Measurements from ENCODE around the gene RBM39. TPM values are rescaled to one million over a fixed set of nuclear protein-coding genes. Genes with fewer than 3 reads are reported as not detected.
A peak's percentile ranks its signal among the peaks of the same experiment; 100 is the strongest.

RBM39 gene
- polyA plus RNA-seq, 1 of the 3 experiments (the other 2 are of a cell fraction): 68.4 TPM

- DNase-seq: peak; percentile 34
- Histone ChIP-seq H3K4me1 (ENCODE audit: control insufficient read depth in 1 of 2, insufficient read depth in 2 of 2, low read depth in 1 of 2, low read length in 1 of 2) (peaks cover 9 to 17% of the 10 kb centered on the region in 2 experiments; a peak in 3 of 4 replicates), H4K20me1 (ENCODE audit: insufficient read depth) (no peaks in the 10 kb centered on the region), H3K27ac (ENCODE audit: low read depth in 2 of 2, low read length in 1 of 2) (peak overlapping the region; percentile 16 to 84), H3F3A (replicated peaks; ENCODE audit: insufficient read depth) (peaks cover 19% of the 10 kb centered on the region), H3K4me3 (ENCODE audit: low read depth in 2 of 2, low read length in 1 of 2) (no peak overlapping the region), H3K9ac (peak overlapping the region; percentile 37), H3K4me2 (no peak overlapping the region), H3K9me3 (no peaks in the 10 kb centered on the region; the same call in 1 of the 2 replicates), H3K36me3 (replicated peaks in 1 of 2; ENCODE audit: control insufficient read depth in 1 of 2, insufficient read depth in 2 of 2, low read length in 1 of 2) (no peaks in the 10 kb centered on the region), H3K79me2 (ENCODE audit: insufficient read depth) (peaks cover 19% of the 10 kb centered on the region), H2AFZ (ENCODE audit: low read depth) (peak overlapping the region; percentile 65), H3K9me2 (no peaks in the 10 kb centered on the region), H3K27me3 (ENCODE audit: insufficient read depth) (no peaks in the 10 kb centered on the region)
- POLR2A ChIA-PET: interaction anchor here (2.0 kb wide), 1 partner anchor 27 kb away, joined by 7 read pairs; the partner anchor contains the start of gene RBM39
- CTCF ChIA-PET: interaction anchor here (0.9 to 1.1 kb wide), 2 partner anchors 12 to 185 kb away, joined by 3 read pairs; partner anchors contain the start of gene SCAND1
- WGBS (ENCODE audit: low lambda C conversion rate): 52% methylated on average over 5 of the region's 5 CpGs
- no peak for TF ChIP-seq ELF1 (IDR thresholded peaks at IDR 0.05)
- TF ChIP-seq YY1 (IDR thresholded peaks at IDR 0.05; ENCODE audit: low read depth): no peak
- no peak for TF ChIP-seq SIN3A (IDR thresholded peaks at IDR 0.05; ENCODE audit: borderline replicate concordance, low read depth, low read length)
- TF ChIP-seq, protein P1, sequence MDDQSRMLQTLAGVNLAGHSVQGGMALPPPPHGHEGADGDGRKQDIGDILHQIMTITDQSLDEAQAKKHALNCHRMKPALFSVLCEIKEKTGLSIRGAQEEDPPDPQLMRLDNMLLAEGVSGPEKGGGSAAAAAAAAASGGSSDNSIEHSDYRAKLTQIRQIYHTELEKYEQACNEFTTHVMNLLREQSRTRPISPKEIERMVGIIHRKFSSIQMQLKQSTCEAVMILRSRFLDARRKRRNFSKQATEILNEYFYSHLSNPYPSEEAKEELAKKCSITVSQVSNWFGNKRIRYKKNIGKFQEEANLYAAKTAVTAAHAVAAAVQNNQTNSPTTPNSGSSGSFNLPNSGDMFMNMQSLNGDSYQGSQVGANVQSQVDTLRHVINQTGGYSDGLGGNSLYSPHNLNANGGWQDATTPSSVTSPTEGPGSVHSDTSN (IDR thresholded peaks at IDR 0.05): peak; percentile 37; the same call in 1 of the 2 replicates
- TF ChIP-seq, protein P2, sequence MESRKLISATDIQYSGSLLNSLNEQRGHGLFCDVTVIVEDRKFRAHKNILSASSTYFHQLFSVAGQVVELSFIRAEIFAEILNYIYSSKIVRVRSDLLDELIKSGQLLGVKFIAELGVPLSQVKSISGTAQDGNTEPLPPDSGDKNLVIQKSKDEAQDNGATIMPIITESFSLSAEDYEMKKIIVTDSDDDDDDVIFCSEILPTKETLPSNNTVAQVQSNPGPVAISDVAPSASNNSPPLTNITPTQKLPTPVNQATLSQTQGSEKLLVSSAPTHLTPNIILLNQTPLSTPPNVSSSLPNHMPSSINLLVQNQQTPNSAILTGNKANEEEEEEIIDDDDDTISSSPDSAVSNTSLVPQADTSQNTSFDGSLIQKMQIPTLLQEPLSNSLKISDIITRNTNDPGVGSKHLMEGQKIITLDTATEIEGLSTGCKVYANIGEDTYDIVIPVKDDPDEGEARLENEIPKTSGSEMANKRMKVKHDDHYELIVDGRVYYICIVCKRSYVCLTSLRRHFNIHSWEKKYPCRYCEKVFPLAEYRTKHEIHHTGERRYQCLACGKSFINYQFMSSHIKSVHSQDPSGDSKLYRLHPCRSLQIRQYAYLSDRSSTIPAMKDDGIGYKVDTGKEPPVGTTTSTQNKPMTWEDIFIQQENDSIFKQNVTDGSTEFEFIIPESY (IDR thresholded peaks at IDR 0.05; ENCODE audit: borderline replicate concordance, low read depth): no peak
- no peak for TF ChIP-seq JUND (IDR thresholded peaks at IDR 0.05)
- TF ChIP-seq TAF1 (IDR thresholded peaks at IDR 0.05; ENCODE audit: borderline replicate concordance, low read depth, low read length): peak; percentile 68
- no peak for TF ChIP-seq FOXM1 (IDR thresholded peaks at IDR 0.05; ENCODE audit: low read depth)
- TF ChIP-seq MXI1 (IDR thresholded peaks at IDR 0.05; ENCODE audit: low read depth, low read length): no peak
- TF ChIP-seq NFIC (IDR thresholded peaks at IDR 0.05; ENCODE audit: borderline replicate concordance): peak; percentile 32; the same call in 1 of the 2 replicates
- no peak for TF ChIP-seq EP300 (IDR thresholded peaks at IDR 0.05; ENCODE audit: borderline replicate concordance in 1 of 2, low read depth in 1 of 2, low read length in 1 of 2)
- peak; percentile 93 for TF ChIP-seq POLR2AphosphoS5 (IDR thresholded peaks at IDR 0.05; ENCODE audit: low read depth, low read length)
- no peak for TF ChIP-seq CHD2 (IDR thresholded peaks at IDR 0.05; ENCODE audit: low read length, partially characterized antibody)
- TF ChIP-seq RAD21 (IDR thresholded peaks at IDR 0.05; ENCODE audit: low read length): no peak
- no peak; the same call in 1 of the 2 replicates for TF ChIP-seq FOSL2 (IDR thresholded peaks at IDR 0.05; ENCODE audit: borderline replicate concordance, low read depth)
- no peak for TF ChIP-seq EZH2phosphoT487 (IDR thresholded peaks at IDR 0.05; ENCODE audit: borderline replicate concordance, low read depth)
- no peak for TF ChIP-seq TEAD4 (IDR thresholded peaks at IDR 0.05; ENCODE audit: borderline replicate concordance, insufficient read depth)
- no peak for TF ChIP-seq RFX5 (IDR thresholded peaks at IDR 0.05; ENCODE audit: low read length)
- TF ChIP-seq TCF12 (IDR thresholded peaks at IDR 0.05): peak; percentile 38; the same call in 1 of the 2 replicates
- TF ChIP-seq, protein P3, sequence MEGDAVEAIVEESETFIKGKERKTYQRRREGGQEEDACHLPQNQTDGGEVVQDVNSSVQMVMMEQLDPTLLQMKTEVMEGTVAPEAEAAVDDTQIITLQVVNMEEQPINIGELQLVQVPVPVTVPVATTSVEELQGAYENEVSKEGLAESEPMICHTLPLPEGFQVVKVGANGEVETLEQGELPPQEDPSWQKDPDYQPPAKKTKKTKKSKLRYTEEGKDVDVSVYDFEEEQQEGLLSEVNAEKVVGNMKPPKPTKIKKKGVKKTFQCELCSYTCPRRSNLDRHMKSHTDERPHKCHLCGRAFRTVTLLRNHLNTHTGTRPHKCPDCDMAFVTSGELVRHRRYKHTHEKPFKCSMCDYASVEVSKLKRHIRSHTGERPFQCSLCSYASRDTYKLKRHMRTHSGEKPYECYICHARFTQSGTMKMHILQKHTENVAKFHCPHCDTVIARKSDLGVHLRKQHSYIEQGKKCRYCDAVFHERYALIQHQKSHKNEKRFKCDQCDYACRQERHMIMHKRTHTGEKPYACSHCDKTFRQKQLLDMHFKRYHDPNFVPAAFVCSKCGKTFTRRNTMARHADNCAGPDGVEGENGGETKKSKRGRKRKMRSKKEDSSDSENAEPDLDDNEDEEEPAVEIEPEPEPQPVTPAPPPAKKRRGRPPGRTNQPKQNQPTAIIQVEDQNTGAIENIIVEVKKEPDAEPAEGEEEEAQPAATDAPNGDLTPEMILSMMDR (IDR thresholded peaks at IDR 0.05): no peak
- no peak for TF ChIP-seq MEF2A (IDR thresholded peaks at IDR 0.05; ENCODE audit: borderline replicate concordance, low read depth)
- no peak for TF ChIP-seq FOXJ3 (CRISPR knock-in tag; IDR thresholded peaks at IDR 0.05)
- TF ChIP-seq, protein P4, sequence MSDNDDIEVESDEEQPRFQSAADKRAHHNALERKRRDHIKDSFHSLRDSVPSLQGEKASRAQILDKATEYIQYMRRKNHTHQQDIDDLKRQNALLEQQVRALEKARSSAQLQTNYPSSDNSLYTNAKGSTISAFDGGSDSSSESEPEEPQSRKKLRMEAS (IDR thresholded peaks at IDR 0.05; ENCODE audit: low read depth): peak; percentile 65; the same call in 1 of the 2 replicates
- no peak for TF ChIP-seq GATA2 (CRISPR knock-in tag; IDR thresholded peaks at IDR 0.05)
- TF ChIP-seq USF1 (IDR thresholded peaks at IDR 0.05; ENCODE audit: borderline replicate concordance, low read depth): peak; percentile 87
- no peak for TF ChIP-seq RXRA (IDR thresholded peaks at IDR 0.05; ENCODE audit: borderline replicate concordance, low read depth)
Measured at GRCh38 chr20:35768731-35769664, 26.9 kb upstream of the RBM39 start.

Data from SK-N-SH (cell line).